ENCODE measurements around the gene DENND5B.

The DENND5B gene

DNA sequence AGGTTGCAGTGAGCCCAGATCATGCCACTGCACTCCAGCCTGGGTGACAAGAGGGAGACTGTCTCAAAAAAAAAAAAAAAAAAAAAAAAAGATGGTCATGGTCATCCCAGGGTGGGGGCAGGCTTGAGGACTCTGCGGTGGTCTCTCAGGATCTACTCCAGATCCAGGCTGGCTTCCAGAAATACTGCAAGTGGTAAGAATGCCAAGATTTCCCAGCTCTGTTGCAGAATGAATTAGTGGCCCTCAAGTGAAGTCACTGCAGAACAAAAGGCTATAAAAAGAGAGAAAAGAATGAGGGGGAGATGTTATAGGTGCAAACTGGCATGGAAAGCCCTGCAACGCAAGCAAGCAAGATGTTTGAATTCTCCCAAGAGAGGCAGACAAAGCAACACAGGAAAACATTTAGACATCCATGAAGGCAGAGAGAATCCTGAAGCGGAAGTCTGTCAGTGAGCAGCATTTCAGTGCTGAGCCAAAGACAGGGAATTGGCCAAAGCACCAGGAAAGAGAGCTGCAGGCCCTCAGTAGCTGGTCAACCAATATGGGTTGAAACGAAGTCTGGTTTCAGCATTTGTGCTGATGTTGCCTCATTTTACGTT lies 36.6 kb upstream of the DENND5B start:
- no peak for TF ChIP-seq TARDBP (IDR thresholded peaks at IDR 0.05)
- no peak for TF ChIP-seq ELF4 (IDR thresholded peaks at IDR 0.05)
- TF ChIP-seq FOXM1 (IDR thresholded peaks at IDR 0.05; ENCODE audit: borderline replicate concordance) = no peak
- TF ChIP-seq FOXK2 (IDR thresholded peaks at IDR 0.05) = no peak
- no peak for TF ChIP-seq CTBP1 (IDR thresholded peaks at IDR 0.05; ENCODE audit: borderline replicate concordance)
- no peak for TF ChIP-seq FOXA1 (IDR thresholded peaks at IDR 0.05)
- TF ChIP-seq ZNF384 (IDR thresholded peaks at IDR 0.05) = no peak
- TF ChIP-seq L3MBTL2 (conservative IDR thresholded peaks at IDR 0.05) = no peak
- no peak for TF ChIP-seq SP1 (IDR thresholded peaks at IDR 0.05)
- TF ChIP-seq SUZ12 (IDR thresholded peaks at IDR 0.05) = no peak
- no peak for TF ChIP-seq NFRKB (IDR thresholded peaks at IDR 0.05)
- no peak for TF ChIP-seq BHLHE40 (IDR thresholded peaks at IDR 0.05; ENCODE audit: borderline replicate concordance)
- TF ChIP-seq PKNOX1 (IDR thresholded peaks at IDR 0.05) = no peak
- no peak for TF ChIP-seq HDGF (IDR thresholded peaks at IDR 0.05; ENCODE audit: borderline replicate concordance)
- TF ChIP-seq LEF1 (IDR thresholded peaks at IDR 0.05; ENCODE audit: borderline replicate concordance) = no peak
- TF ChIP-seq ARNT (IDR thresholded peaks at IDR 0.05) = no peak
- DNase-seq (ENCODE audit: extremely low spot score) = no peak
- ChIA-PET POLR2A (no interaction called here), CTCF (interaction anchor here (0.6 to 1.0 kb wide), 2 partner anchors 224 to 225 kb away, joined by 4 to 5 read pairs; no protein-coding TSS in a partner anchor)

GRCh38 chr12:31626270-31626995 lies 35.5 kb upstream of the DENND5B start:
- no peak for DNase-seq (ENCODE audit: extremely low spot score)
- ChIA-PET POLR2A (no interaction called here), CTCF (no interaction called here)
- TF ChIP-seq NFRKB (IDR thresholded peaks at IDR 0.05) (no peak), LEF1 (IDR thresholded peaks at IDR 0.05; ENCODE audit: borderline replicate concordance) (no peak), SUZ12 (IDR thresholded peaks at IDR 0.05) (no peak), L3MBTL2 (conservative IDR thresholded peaks at IDR 0.05) (no peak), ARNT (IDR thresholded peaks at IDR 0.05) (no peak), PKNOX1 (IDR thresholded peaks at IDR 0.05) (no peak), HDGF (IDR thresholded peaks at IDR 0.05; ENCODE audit: borderline replicate concordance) (no peak), ELF4 (IDR thresholded peaks at IDR 0.05) (no peak), FOXA1 (IDR thresholded peaks at IDR 0.05) (no peak), FOXM1 (IDR thresholded peaks at IDR 0.05; ENCODE audit: borderline replicate concordance) (no peak), FOXK2 (IDR thresholded peaks at IDR 0.05) (no peak), SP1 (IDR thresholded peaks at IDR 0.05) (no peak), CTBP1 (IDR thresholded peaks at IDR 0.05; ENCODE audit: borderline replicate concordance) (no peak), BHLHE40 (IDR thresholded peaks at IDR 0.05; ENCODE audit: borderline replicate concordance) (no peak), TARDBP (IDR thresholded peaks at IDR 0.05) (no peak), ZNF384 (IDR thresholded peaks at IDR 0.05) (no peak)

GRCh38 chr12:31622038-31622437 lies 31.1 kb upstream of the DENND5B start:
- POLR2A ChIA-PET = no interaction called here
- TF ChIP-seq FOXA1 (IDR thresholded peaks at IDR 0.05) = no peak
- TF ChIP-seq NFRKB (IDR thresholded peaks at IDR 0.05) = no peak
- TF ChIP-seq LEF1 (IDR thresholded peaks at IDR 0.05; ENCODE audit: borderline replicate concordance) = no peak
- TF ChIP-seq ELF4 (IDR thresholded peaks at IDR 0.05) = no peak
- no peak for TF ChIP-seq SP1 (IDR thresholded peaks at IDR 0.05)
- TF ChIP-seq CTBP1 (IDR thresholded peaks at IDR 0.05; ENCODE audit: borderline replicate concordance) = no peak
- TF ChIP-seq ARNT (IDR thresholded peaks at IDR 0.05) = no peak
- TF ChIP-seq BHLHE40 (IDR thresholded peaks at IDR 0.05; ENCODE audit: borderline replicate concordance) = no peak
- no peak for TF ChIP-seq HDGF (IDR thresholded peaks at IDR 0.05; ENCODE audit: borderline replicate concordance)
- CTCF ChIA-PET = no interaction called here
- no peak for DNase-seq (ENCODE audit: extremely low spot score)

GRCh38 chr12:31620311-31620710 lies 29.4 kb upstream of the DENND5B start:
- TF ChIP-seq L3MBTL2 (conservative IDR thresholded peaks at IDR 0.05) (no peak), FOXK2 (IDR thresholded peaks at IDR 0.05) (no peak), TARDBP (IDR thresholded peaks at IDR 0.05) (no peak), ELF4 (IDR thresholded peaks at IDR 0.05) (no peak), PKNOX1 (IDR thresholded peaks at IDR 0.05) (no peak), CTBP1 (IDR thresholded peaks at IDR 0.05; ENCODE audit: borderline replicate concordance) (no peak), SP1 (IDR thresholded peaks at IDR 0.05) (no peak), FOXA1 (IDR thresholded peaks at IDR 0.05) (no peak), SUZ12 (IDR thresholded peaks at IDR 0.05) (no peak), ZNF384 (IDR thresholded peaks at IDR 0.05) (no peak), ARNT (IDR thresholded peaks at IDR 0.05) (no peak)
- DNase-seq (ENCODE audit: extremely low spot score) = no peak
- ChIA-PET POLR2A (no interaction called here), CTCF (no interaction called here)

DNA sequence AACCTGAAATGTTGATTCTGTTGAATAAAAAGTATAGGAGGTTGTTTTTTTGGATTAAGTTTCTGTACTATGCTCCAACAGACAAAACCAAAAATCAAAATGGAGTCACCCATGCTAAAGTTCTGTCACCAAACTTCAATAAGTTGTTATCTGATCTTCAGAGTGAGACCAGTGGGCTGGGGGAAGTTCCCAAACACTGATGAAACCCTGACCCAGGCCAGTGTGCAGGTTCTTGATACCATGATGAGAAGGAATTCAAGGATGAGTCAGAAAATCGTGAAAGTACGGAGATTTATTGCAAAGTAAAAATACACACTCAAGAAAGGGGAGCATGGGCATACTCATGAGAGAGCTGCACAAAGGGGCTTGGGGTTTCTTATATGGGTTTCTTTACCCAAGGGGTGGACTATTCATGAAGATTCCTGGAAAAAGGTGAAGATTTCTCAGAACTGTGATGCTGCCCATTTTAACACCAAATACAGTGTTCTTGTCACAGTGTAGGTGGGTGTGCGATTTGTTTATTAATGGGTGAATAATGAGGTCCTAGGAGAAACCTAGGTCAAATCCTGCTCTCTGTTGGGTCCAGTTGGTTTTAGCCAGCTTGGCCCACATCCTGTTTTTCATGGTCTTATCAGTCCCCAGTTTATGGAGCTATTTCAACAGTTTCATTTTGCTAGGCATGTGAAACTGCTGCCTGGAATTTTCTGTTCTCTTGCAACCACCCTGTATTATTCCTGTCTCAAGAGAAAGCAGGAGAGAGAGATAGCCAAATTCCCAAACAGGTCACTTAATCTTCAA lies 27.5 kb upstream of the DENND5B start:
- no peak for DNase-seq (ENCODE audit: extremely low spot score)
- ChIA-PET POLR2A (no interaction called here), CTCF (no interaction called here)
- TF ChIP-seq TARDBP (IDR thresholded peaks at IDR 0.05) = no peak
- TF ChIP-seq BHLHE40 (IDR thresholded peaks at IDR 0.05; ENCODE audit: borderline replicate concordance) = no peak
- no peak for TF ChIP-seq HDGF (IDR thresholded peaks at IDR 0.05; ENCODE audit: borderline replicate concordance)
- no peak for TF ChIP-seq FOXM1 (IDR thresholded peaks at IDR 0.05; ENCODE audit: borderline replicate concordance)
- no peak for TF ChIP-seq NFRKB (IDR thresholded peaks at IDR 0.05)
- no peak for TF ChIP-seq ELF4 (IDR thresholded peaks at IDR 0.05)
- TF ChIP-seq FOXA1 (IDR thresholded peaks at IDR 0.05) = no peak
- TF ChIP-seq ARNT (IDR thresholded peaks at IDR 0.05) = no peak
- no peak for TF ChIP-seq FOXK2 (IDR thresholded peaks at IDR 0.05)
- no peak for TF ChIP-seq LEF1 (IDR thresholded peaks at IDR 0.05; ENCODE audit: borderline replicate concordance)
- no peak for TF ChIP-seq CTBP1 (IDR thresholded peaks at IDR 0.05; ENCODE audit: borderline replicate concordance)
- TF ChIP-seq SUZ12 (IDR thresholded peaks at IDR 0.05) = no peak
- TF ChIP-seq PKNOX1 (IDR thresholded peaks at IDR 0.05) = no peak
- no peak for TF ChIP-seq ZNF384 (IDR thresholded peaks at IDR 0.05)
- TF ChIP-seq L3MBTL2 (conservative IDR thresholded peaks at IDR 0.05) = no peak
- no peak for TF ChIP-seq SP1 (IDR thresholded peaks at IDR 0.05)

Measured in HEK293T (cell line).